ENCODE data around the gene ARID3A. TPM values are rescaled to one million over a fixed set of nuclear protein-coding genes. Genes with fewer than 3 reads are reported as not detected.

The ARID3A gene
- polyA plus RNA-seq, 2 donors, result 1.3 to 5.2 TPM

DNA sequence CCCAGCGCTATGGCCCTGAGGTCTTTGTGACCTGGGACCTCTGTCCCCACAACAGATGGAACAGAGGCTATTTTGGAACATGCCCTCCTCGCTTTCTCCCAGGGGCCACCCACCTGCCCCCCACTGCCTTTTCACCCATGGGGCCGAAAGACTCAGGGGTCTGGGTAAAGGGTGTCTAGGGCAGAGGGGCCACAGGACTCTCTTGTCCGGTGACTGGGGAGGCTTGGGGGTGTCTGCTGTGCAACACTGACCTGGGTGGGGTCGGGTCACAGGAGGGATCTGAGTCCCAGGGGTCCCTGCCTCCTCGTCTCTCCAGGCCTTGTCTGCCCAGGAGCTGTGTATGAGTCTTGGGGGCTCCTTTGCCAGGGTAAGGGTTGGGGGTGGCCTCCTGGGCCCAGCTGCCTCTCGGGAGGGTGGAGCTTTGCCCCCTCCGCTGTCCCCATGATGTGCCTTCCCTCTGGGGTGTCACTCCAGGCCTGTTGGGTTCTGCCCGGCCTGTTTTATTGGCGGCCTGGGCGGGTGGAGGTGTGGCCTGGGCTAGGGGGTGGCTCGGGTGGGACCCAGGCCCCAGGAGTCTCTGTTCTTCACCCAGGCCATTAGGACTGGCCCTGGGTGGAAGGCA, 2.1 kb downstream of the ARID3A start:
- Histone ChIP-seq H3K27me3 (ENCODE audit: control insufficient read depth in 1 of 2, insufficient read depth in 2 of 2, low read length in 2 of 2) (no peaks in the 10 kb centered on the region), H3K4me1 (ENCODE audit: control insufficient read depth in 2 of 2, insufficient read depth in 2 of 2, low read length in 1 of 2) (peaks cover 3 to 13% of the 10 kb centered on the region in 2 donors), H3K9me3 (ENCODE audit: control insufficient read depth in 2 of 2, insufficient read depth in 1 of 2, low read depth in 1 of 2, low read length in 1 of 2) (no peaks in the 10 kb centered on the region), H3K4me3 (ENCODE audit: low read depth in 1 of 2, low read length in 2 of 2) (no peak overlapping the region), H3K27ac (ENCODE audit: low read depth in 2 of 2, low read length in 1 of 2) (peak overlapping the region in 1 of 2 donors; percentile 11), H3K36me3 (ENCODE audit: control insufficient read depth in 2 of 2, insufficient read depth in 2 of 2, low read length in 1 of 2) (peaks cover 0 to 4% of the 10 kb centered on the region in 2 donors)
- WGBS, 2 donors, result 73 to 79% methylated on average over 12 of the region's 12 CpGs

DNA sequence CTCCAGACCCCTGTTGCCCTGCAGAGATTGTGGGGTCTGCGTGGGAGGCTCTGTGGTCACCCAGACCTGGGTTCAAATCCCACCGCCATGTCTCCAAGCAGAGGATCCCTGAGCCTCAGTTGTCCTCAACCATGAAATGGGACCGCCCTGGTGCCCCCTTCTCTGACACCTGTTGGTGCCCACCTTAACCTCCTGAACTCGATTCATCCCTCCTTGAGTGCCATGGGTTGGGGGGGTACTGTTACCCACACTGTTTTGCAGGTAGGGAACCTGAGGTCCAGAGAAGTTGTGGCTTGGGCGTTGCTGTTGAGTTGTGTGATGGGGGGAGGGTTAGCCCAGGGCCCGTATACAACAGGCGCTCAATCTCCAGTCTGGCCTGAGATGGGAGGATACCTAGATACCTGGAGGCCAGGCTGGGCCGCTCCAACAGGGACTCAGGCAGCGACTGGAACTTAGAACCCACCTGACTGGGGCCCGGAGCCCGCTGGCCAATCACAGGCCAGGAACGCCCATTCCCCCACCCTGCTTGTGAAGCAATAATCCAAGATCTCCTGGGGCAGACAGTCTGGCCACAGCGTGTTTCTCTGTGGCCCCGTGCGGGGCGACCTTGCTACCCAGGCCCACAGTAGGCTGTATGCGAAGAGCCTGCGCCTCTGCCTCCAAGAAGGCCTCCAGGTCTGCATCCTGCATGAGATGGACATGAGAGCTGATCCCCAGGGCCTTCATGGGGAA, 2.8 kb downstream of the ARID3A start:
- Histone ChIP-seq H3K27me3 (ENCODE audit: control insufficient read depth in 1 of 2, insufficient read depth in 2 of 2, low read length in 2 of 2) (no peaks in the 10 kb centered on the region), H3K4me3 (ENCODE audit: low read depth in 1 of 2, low read length in 2 of 2) (no peak overlapping the region), H3K9me3 (ENCODE audit: control insufficient read depth in 2 of 2, insufficient read depth in 1 of 2, low read depth in 1 of 2, low read length in 1 of 2) (no peaks in the 10 kb centered on the region), H3K4me1 (ENCODE audit: control insufficient read depth in 2 of 2, insufficient read depth in 2 of 2, low read length in 1 of 2) (peaks cover 3 to 19% of the 10 kb centered on the region in 2 donors), H3K27ac (ENCODE audit: low read depth in 2 of 2, low read length in 1 of 2) (no peak overlapping the region), H3K36me3 (ENCODE audit: control insufficient read depth in 2 of 2, insufficient read depth in 2 of 2, low read length in 1 of 2) (peaks cover 0 to 4% of the 10 kb centered on the region in 2 donors)
- 86 to 87% methylated on average over 18 of the region's 18 CpGs for WGBS, 2 donors

DNA sequence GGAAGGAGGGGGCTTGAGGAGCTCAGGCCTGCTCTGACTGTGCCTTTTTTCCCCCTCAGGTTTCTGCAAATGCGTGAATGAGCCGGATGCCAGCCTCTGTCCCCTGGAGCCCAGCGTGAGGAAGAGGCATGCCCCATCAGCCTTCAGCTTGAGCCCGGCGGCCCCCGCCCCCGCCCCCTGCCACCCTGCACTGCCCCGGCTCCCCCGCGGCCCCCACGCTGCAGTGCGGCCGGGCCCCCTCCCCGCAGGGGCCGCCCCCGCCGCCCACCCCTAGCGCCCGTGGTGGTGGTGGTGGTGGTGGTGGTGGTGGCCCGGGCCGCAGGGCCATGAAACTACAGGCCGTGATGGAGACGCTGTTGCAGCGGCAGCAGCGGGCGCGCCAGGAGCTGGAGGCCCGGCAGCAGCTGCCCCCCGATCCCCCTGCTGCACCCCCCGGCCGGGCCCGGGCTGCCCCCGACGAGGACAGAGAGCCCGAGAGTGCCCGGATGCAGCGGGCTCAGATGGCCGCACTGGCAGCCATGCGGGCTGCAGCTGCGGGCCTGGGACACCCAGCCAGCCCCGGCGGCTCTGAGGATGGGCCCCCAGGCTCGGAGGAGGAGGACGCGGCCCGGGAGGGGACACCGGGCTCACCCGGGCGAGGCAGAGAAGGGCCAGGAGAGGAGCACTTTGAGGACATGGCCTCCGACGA, 3.5 kb downstream of the ARID3A start:
- H3K27me3 ChIP-seq (ENCODE audit: control insufficient read depth in 1 of 2, insufficient read depth in 2 of 2, low read length in 2 of 2), result no peaks in the 10 kb centered on the region
- no peak overlapping the region for H3K27ac ChIP-seq (ENCODE audit: low read depth in 2 of 2, low read length in 1 of 2)
- H3K4me1 ChIP-seq (ENCODE audit: control insufficient read depth in 2 of 2, insufficient read depth in 2 of 2, low read length in 1 of 2), result peaks cover 3 to 19% of the 10 kb centered on the region in 2 donors

DNA sequence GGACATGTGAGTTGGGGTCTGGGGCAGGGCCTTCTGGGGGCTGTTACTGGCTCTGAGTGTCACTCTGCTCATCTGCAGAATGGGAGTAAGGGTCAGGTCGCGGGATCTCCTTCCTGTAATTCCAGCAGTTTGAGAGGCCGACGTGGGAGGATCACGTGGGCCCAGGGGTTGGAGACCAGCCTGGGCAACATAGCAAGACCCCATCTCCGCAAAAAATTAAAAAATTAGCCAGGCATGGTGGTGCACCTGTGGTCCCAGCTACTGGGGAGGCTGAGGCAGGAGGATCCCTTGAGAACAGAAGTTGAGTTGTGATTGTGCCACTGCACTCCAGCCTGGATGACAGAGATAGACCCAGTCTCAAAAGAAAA, 4.0 kb downstream of the ARID3A start:
- peaks cover 0 to 4% of the 10 kb centered on the region in 2 donors for H3K36me3 ChIP-seq (ENCODE audit: control insufficient read depth in 2 of 2, insufficient read depth in 2 of 2, low read length in 1 of 2)
- no peak overlapping the region for H3K4me3 ChIP-seq (ENCODE audit: low read depth in 1 of 2, low read length in 2 of 2)
- H3K27me3 ChIP-seq (ENCODE audit: control insufficient read depth in 1 of 2, insufficient read depth in 2 of 2, low read length in 2 of 2), result no peaks in the 10 kb centered on the region
- 96% methylated on average over 6 of the region's 6 CpGs for WGBS, 2 donors
- H3K9me3 ChIP-seq (ENCODE audit: control insufficient read depth in 2 of 2, insufficient read depth in 1 of 2, low read depth in 1 of 2, low read length in 1 of 2), result no peaks in the 10 kb centered on the region
- peaks cover under 1 to 15% of the 10 kb centered on the region in 2 donors for H3K4me1 ChIP-seq (ENCODE audit: control insufficient read depth in 2 of 2, insufficient read depth in 2 of 2, low read length in 1 of 2)
- H3K27ac ChIP-seq (ENCODE audit: low read depth in 2 of 2, low read length in 1 of 2), result no peak overlapping the region

More for the DNA sequence above, 3.5 kb downstream of the ARID3A start:
- no peak overlapping the region for H3K4me3 ChIP-seq (ENCODE audit: low read depth in 1 of 2, low read length in 2 of 2)
- WGBS, 2 donors, result 94% methylated on average over 48 to 51 of the region's 51 CpGs
- H3K36me3 ChIP-seq (ENCODE audit: control insufficient read depth in 2 of 2, insufficient read depth in 2 of 2, low read length in 1 of 2), result peaks cover 0 to 4% of the 10 kb centered on the region in 2 donors
- H3K9me3 ChIP-seq (ENCODE audit: control insufficient read depth in 2 of 2, insufficient read depth in 1 of 2, low read depth in 1 of 2, low read length in 1 of 2), result no peaks in the 10 kb centered on the region

DNA sequence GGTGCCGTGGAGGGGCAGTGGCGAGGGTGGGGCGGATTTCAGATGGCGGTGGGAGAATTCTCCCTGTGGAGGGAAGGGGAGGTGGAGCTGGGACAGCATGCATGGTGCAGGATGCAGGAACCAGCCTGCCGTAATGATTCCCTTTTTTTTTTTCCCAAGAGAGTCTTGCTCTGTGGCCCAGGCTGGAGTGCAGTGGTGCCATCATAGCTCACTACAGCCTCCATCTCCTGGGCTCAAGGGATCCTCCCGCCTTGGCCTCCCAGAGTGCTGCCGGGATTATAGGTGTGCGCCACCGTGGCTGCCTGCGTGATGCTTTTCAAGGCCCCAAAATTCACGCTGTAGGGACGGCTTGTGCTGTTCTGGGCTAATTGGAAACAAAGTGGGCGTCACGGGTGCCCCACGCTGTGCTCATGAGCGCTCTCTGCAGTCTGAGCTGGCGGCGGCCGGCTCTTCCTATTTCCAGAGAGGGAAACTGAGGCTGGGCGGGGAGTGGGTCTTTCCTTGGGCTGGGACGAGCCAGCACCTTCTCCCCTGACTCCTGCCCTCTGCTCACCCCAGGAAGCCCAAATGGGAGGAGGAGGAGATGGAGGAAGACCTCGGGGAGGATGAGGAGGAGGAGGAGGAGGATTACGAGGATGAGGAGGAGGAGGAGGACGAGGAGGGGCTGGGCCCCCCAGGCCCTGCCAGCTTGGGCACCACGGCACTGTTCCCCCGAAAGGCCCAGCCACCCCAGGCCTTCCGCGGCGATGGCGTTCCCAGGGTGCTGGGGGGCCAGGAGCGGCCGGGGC, 6.2 kb downstream of the ARID3A start:
- H3K27me3 ChIP-seq (ENCODE audit: control insufficient read depth in 1 of 2, insufficient read depth in 2 of 2, low read length in 2 of 2), result no peaks in the 10 kb centered on the region
- no peaks in the 10 kb centered on the region for H3K9me3 ChIP-seq (ENCODE audit: control insufficient read depth in 2 of 2, insufficient read depth in 1 of 2, low read depth in 1 of 2, low read length in 1 of 2)
- H3K4me1 ChIP-seq (ENCODE audit: control insufficient read depth in 2 of 2, insufficient read depth in 2 of 2, low read length in 1 of 2), result peaks cover 0 to 18% of the 10 kb centered on the region in 2 donors
- no peak overlapping the region for H3K4me3 ChIP-seq (ENCODE audit: low read depth in 1 of 2, low read length in 2 of 2)
- H3K36me3 ChIP-seq (ENCODE audit: control insufficient read depth in 2 of 2, insufficient read depth in 2 of 2, low read length in 1 of 2), result peaks cover 0 to 4% of the 10 kb centered on the region in 2 donors
- 86 to 90% methylated on average over 29 to 32 of the region's 32 CpGs for WGBS, 2 donors
- H3K27ac ChIP-seq (ENCODE audit: low read depth in 2 of 2, low read length in 1 of 2), result no peak overlapping the region

DNA sequence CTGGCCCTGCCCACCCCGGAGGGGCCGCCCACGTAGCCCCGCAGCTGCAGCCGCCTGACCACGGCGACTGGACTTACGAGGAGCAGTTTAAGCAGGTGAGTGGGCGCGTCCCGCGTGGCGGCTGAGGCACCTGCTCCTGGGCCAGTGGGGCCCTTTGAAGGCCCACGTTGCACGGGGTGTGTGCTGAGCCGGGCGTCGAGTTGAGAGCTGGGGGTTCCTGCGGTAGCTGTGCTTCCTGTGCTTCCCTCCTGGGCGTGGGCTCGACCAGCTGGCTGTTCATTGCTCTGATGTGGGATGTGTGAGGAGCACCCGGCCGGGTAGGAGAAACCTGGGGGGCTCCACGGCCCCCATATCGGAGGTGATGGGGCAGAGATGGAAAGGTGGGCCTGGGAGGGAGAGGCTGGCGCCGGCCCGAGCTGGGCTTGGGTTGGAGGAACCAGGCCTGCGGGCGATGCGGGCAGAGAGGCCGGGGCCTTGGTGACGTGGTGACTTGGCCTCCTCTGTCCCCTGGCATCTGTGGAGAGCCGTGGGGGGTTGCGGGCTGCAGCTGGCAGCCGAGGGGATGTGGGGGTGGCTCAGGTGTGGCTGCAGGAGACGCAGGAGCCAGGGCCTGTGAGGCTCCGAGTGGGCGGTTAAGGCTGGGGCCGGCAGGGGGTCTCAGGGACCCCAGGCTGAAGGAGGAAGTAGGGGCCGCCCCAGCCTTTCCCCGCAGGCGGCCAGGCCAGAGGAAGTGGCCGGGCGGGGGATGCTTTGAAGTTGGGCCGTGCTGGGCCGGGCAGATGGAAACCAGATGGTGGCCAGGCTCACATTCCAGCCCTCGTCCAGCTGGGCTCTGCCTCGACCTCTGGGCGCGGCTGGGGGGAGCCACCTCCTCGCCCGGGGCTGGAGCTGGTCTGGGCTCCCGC, 7.1 kb downstream of the ARID3A start:
- no peak overlapping the region for H3K4me3 ChIP-seq (ENCODE audit: low read depth in 1 of 2, low read length in 2 of 2)
- H3K27me3 ChIP-seq (ENCODE audit: control insufficient read depth in 1 of 2, insufficient read depth in 2 of 2, low read length in 2 of 2), result no peaks in the 10 kb centered on the region
- H3K4me1 ChIP-seq (ENCODE audit: control insufficient read depth in 2 of 2, insufficient read depth in 2 of 2, low read length in 1 of 2), result peaks cover 0 to 18% of the 10 kb centered on the region in 2 donors
- peaks cover 0 to 4% of the 10 kb centered on the region in 2 donors for H3K36me3 ChIP-seq (ENCODE audit: control insufficient read depth in 2 of 2, insufficient read depth in 2 of 2, low read length in 1 of 2)
- H3K9me3 ChIP-seq (ENCODE audit: control insufficient read depth in 2 of 2, insufficient read depth in 1 of 2, low read depth in 1 of 2, low read length in 1 of 2), result no peaks in the 10 kb centered on the region
- 44 to 45% methylated on average over 50 to 54 of the region's 54 CpGs for WGBS, 2 donors
- H3K27ac ChIP-seq (ENCODE audit: low read depth in 2 of 2, low read length in 1 of 2), result peak overlapping the region in 1 of 2 donors; percentile 24

DNA sequence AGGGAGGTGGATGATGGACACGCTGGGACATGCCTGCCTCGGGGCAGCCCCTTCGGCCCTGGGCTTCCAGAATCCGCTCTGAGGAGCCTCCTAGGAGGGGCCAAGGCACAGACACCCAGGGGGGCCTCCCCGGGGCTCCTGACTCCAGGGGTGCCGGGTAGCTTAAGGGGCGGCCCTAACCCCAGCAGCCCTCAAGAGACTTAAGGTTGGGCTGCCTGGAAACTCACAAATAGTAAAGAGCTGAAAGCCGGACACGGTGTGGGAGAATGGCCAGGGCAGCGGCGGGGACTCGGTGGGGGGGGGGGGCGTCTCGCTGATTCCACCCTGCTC, 7.7 kb downstream of the ARID3A start:
- Histone ChIP-seq H3K9me3 (ENCODE audit: control insufficient read depth in 2 of 2, insufficient read depth in 1 of 2, low read depth in 1 of 2, low read length in 1 of 2) (no peaks in the 10 kb centered on the region), H3K27me3 (ENCODE audit: control insufficient read depth in 1 of 2, insufficient read depth in 2 of 2, low read length in 2 of 2) (no peaks in the 10 kb centered on the region), H3K4me3 (ENCODE audit: low read depth in 1 of 2, low read length in 2 of 2) (no peak overlapping the region), H3K36me3 (ENCODE audit: control insufficient read depth in 2 of 2, insufficient read depth in 2 of 2, low read length in 1 of 2) (peaks cover 0 to 6% of the 10 kb centered on the region in 2 donors), H3K27ac (ENCODE audit: low read depth in 2 of 2, low read length in 1 of 2) (no peak overlapping the region), H3K4me1 (ENCODE audit: control insufficient read depth in 2 of 2, insufficient read depth in 2 of 2, low read length in 1 of 2) (peaks cover 0 to 18% of the 10 kb centered on the region in 2 donors)
- 45 to 53% methylated on average over 12 to 14 of the region's 14 CpGs for WGBS, 2 donors

DNA sequence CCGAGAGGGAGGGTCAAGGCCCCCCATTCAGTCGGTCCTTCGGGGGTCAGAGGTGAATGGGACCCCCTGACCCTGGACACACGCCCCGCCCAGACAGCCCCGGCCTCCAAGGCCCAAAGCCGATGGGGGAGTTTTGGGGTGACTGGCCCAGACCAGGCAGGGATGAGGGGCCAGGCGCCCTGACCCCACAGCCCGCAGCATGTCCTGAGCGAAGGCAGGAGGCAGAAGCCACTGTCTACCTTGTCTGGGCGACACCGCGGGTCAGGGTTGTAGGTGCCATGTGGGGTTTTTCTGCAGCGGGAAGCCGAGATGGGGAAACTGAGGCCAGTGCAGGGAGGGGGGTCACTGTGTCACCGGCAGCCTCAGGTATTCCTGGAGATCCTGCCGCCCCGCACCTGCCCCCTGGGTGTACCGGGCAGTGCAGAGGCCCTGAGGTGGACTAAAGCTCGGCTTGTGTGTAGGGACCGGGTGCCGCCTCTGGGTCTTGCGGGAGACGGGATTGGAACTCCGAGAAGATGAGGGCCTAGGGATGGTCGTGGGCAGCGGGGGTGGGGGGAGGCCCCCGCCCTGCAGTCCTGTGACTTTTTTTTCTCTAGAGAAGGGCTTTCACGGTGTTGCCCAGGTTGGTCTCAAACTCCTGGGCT, 8.5 kb downstream of the ARID3A start:
- Histone ChIP-seq H3K36me3 (ENCODE audit: control insufficient read depth in 2 of 2, insufficient read depth in 2 of 2, low read length in 1 of 2) (peaks cover 0 to 6% of the 10 kb centered on the region in 2 donors), H3K4me1 (ENCODE audit: control insufficient read depth in 2 of 2, insufficient read depth in 2 of 2, low read length in 1 of 2) (peaks cover 0 to 20% of the 10 kb centered on the region in 2 donors), H3K27me3 (ENCODE audit: control insufficient read depth in 1 of 2, insufficient read depth in 2 of 2, low read length in 2 of 2) (no peaks in the 10 kb centered on the region), H3K27ac (ENCODE audit: low read depth in 2 of 2, low read length in 1 of 2) (peak overlapping the region; percentile 21 to 28), H3K9me3 (ENCODE audit: control insufficient read depth in 2 of 2, insufficient read depth in 1 of 2, low read depth in 1 of 2, low read length in 1 of 2) (no peaks in the 10 kb centered on the region), H3K4me3 (ENCODE audit: low read depth in 1 of 2, low read length in 2 of 2) (no peak overlapping the region)
- WGBS, 2 donors, result 76 to 79% methylated on average over 29 of the region's 29 CpGs

Data from esophagus (tissue), 2 donors.